GM12878 (cell line): Measurements from ENCODE around the gene CCDC47. TPM values are rescaled to one million over a fixed set of nuclear protein-coding genes. Genes with fewer than 3 reads are reported as not detected.
A peak's percentile ranks its signal among the peaks of the same experiment; 100 is the strongest.

ENCODE experiments used
- CEBPB ChIP-seq, 2 experiments: fragments of 150-350 bp in 1 of 2; IDR thresholded peaks; 2 replicates each; pipeline ENCODE4 v1.6.1; 2012 to 2014; ENCODE audit warnings: low read depth in 2 of 2, low read length in 2 of 2, borderline replicate concordance in 1 of 2, inconsistent platforms in 1 of 2
- CHD4 ChIP-seq: fragments of 200-600 bp; sonication (generic); IDR thresholded peaks from 2 replicates; pipeline ENCODE4 v1.6.1; 2016; ENCODE audit warnings: mild to moderate bottlenecking
- DPF2 ChIP-seq: fragments of 450-650 bp; IDR thresholded peaks from 2 replicates; pipeline ENCODE4 v1.6.1; 2017; ENCODE audit warnings: mild to moderate bottlenecking
- HDAC2 ChIP-seq: fragments of 200-600 bp; sonication (generic); IDR thresholded peaks from 2 replicates; pipeline ENCODE4 v1.6.1; 2017
- HSF1 ChIP-seq: fragments of 150-350 bp; IDR thresholded peaks from 2 replicates; pipeline ENCODE4 v1.6.1; 2014; ENCODE audit warnings: mild to moderate bottlenecking, low read depth, low read length
- KDM1A ChIP-seq: fragments of 200-600 bp; sonication (generic); IDR thresholded peaks from 2 replicates; pipeline ENCODE4 v1.6.1; 2016; ENCODE audit warnings: borderline replicate concordance
- KLF5 ChIP-seq: fragments of 450-650 bp; IDR thresholded peaks from 2 replicates; pipeline ENCODE4 v1.6.1; 2014; ENCODE audit warnings: mild to moderate bottlenecking; ENCODE audit not compliant: partially characterized antibody
- MEF2A ChIP-seq: IDR thresholded peaks from 2 replicates; pipeline ENCODE4 v1.6.1; 2011; ENCODE audit warnings: low read depth, mild to moderate bottlenecking, low read length, moderate library complexity; ENCODE audit not compliant: insufficient read depth
- MXI1 ChIP-seq: fragments of 150-350 bp; IDR thresholded peaks from 2 replicates; pipeline ENCODE4 v1.6.1; 2011; ENCODE audit warnings: low read depth, mild to moderate bottlenecking, inconsistent platforms, low read length, improper control_type of control experiment
- MYC ChIP-seq: IDR thresholded peaks from 2 replicates; pipeline ENCODE4 v1.6.1; 2011; ENCODE audit warnings: mild to moderate bottlenecking, low read length, moderate library complexity, inconsistent platforms; ENCODE audit not compliant: insufficient read depth, insufficient replicate concordance, insufficient read length, severe bottlenecking
- NFXL1 ChIP-seq: fragments of 450-650 bp; IDR thresholded peaks from 2 replicates; pipeline ENCODE4 v1.6.1; 2017; ENCODE audit warnings: antibody characterized with exemption, mild to moderate bottlenecking, borderline replicate concordance
- NKRF ChIP-seq: fragments of 450-650 bp; conservative IDR thresholded peaks from 2 replicates; pipeline ENCODE4 v1.6.1; 2017; ENCODE audit warnings: mild to moderate bottlenecking, moderate library complexity
- PAX8 ChIP-seq: fragments of 450-650 bp; IDR thresholded peaks from 2 replicates; pipeline ENCODE4 v1.6.1; 2017; ENCODE audit warnings: mild to moderate bottlenecking, moderate library complexity
- PKNOX1 ChIP-seq: fragments of 450-650 bp; IDR thresholded peaks from 2 replicates; pipeline ENCODE4 v1.6.1; 2016; ENCODE audit warnings: mild to moderate bottlenecking
- RBBP5 ChIP-seq: fragments of 200-600 bp; sonication (generic); conservative IDR thresholded peaks from 2 replicates; pipeline ENCODE4 v1.6.1; 2016
- SPI1 ChIP-seq: IDR thresholded peaks from 2 replicates; pipeline ENCODE4 v1.6.1; 2011; ENCODE audit warnings: low read depth, mild to moderate bottlenecking, low read length, moderate library complexity, borderline replicate concordance; ENCODE audit not compliant: insufficient read depth
- SREBF1 ChIP-seq: IDR thresholded peaks from 2 replicates; pipeline ENCODE4 v1.6.1; 2012; ENCODE audit warnings: mild to moderate bottlenecking, low read length
- SUZ12 ChIP-seq: fragments of 200-600 bp; sonication (generic); IDR thresholded peaks from one replicate; pipeline ENCODE4 v1.6.1; 2018; ENCODE audit warnings: antibody characterized with exemption, mild to moderate bottlenecking; ENCODE audit not compliant: unreplicated experiment
- TCF3 ChIP-seq: IDR thresholded peaks from 2 replicates; pipeline ENCODE4 v1.6.1; 2012; ENCODE audit warnings: low read depth, mild to moderate bottlenecking, low read length, borderline replicate concordance; ENCODE audit not compliant: insufficient read depth
- ZBTB4 ChIP-seq: fragments of 450-650 bp; formaldehyde crosslinking; IDR thresholded peaks from 2 replicates; pipeline ENCODE4 v1.4.0; 2022; ENCODE audit warnings: mild to moderate bottlenecking, moderate library complexity
- ZNF207 ChIP-seq: fragments of 450-650 bp; IDR thresholded peaks from 2 replicates; pipeline ENCODE4 v1.6.1; 2014; ENCODE audit warnings: antibody characterized with exemption, mild to moderate bottlenecking, borderline replicate concordance
- ZNF217 ChIP-seq: fragments of 450-650 bp; IDR thresholded peaks from 2 replicates; pipeline ENCODE4 v1.6.1; 2017; ENCODE audit warnings: antibody characterized with exemption, mild to moderate bottlenecking
- ZZZ3 ChIP-seq: IDR thresholded peaks from 2 replicates; pipeline ENCODE4 v1.6.1; 2011; ENCODE audit warnings: low read depth; ENCODE audit not compliant: control insufficient read depth, insufficient read length
- polyA plus RNA-seq, 11 experiments: library from polyadenylated mRNA; depleted of rRNA in 4 of 11; unstranded in 6 of 11; stranded (reverse) in 5 of 11; fragments of >200 nt; fragmentation: Nextera tagmentation in 4 of 11; fragmentation: Illumina TruSeq in 1 of 11; extraction: Ambion mirVana in 4 of 11; extraction: Trizol in 1 of 11; gene quantifications; 1 replicate in 1 of 11; 2 replicates in 10 of 11; pipeline versions ENCODE4 v1.2.1 to v1.2.3, GENCODE V29; 2011 to 2016; ENCODE audit warnings: inconsistent platforms in 2 of 11, missing spikeins in 2 of 11, low read depth in 1 of 11
- total RNA-seq, 4 experiments: library from RNA; depleted of rRNA in 3 of 4; stranded (reverse); fragments of >200 nt in 3 of 4; fragmentation: Illumina TruSeq in 1 of 4; extraction: Trizol in 1 of 4; gene quantifications; 2 replicates each; pipeline versions ENCODE4 v1.2.1 to v1.2.3, GENCODE V29; 2013 to 2021

The CCDC47 gene
- total and polyA plus RNA-seq, 10 of the 15 experiments (the other 5 are each of a cell fraction or from before 2014, with no cell fraction given), result 13.6 to 81.4 (median 58.9) TPM

GRCh38 chr17:63700528-63701455 lies 72.6 kb downstream of the CCDC47 start (continued):
- TF ChIP-seq CEBPB (IDR thresholded peaks at IDR 0.05; ENCODE audit: borderline replicate concordance in 1 of 2, low read depth in 2 of 2, low read length in 2 of 2) (no peak), ZBTB4 (CRISPR knock-in tag) (no peak), SUZ12 (no peak), NFXL1 (no peak), PKNOX1 (no peak), NKRF (peak; percentile 53; the same call in 1 of the 2 replicates), ZZZ3 (no peak), DPF2 (peak; percentile 69), TCF3 (no peak), KLF5 (no peak), CHD4 (no peak), ZNF207 (no peak), SPI1 (no peak), HDAC2 (no peak), KDM1A (no peak), HSF1 (no peak), RBBP5 (no peak), ZNF217 (0 out of 2 replicates have a peak, but pooled peaks have one; percentile 34), MXI1 (no peak), MYC (peak; percentile 86), MEF2A (no peak), SREBF1 (no peak), PAX8 (no peak)
